ENCODE results near the gene CD84.

DNA sequence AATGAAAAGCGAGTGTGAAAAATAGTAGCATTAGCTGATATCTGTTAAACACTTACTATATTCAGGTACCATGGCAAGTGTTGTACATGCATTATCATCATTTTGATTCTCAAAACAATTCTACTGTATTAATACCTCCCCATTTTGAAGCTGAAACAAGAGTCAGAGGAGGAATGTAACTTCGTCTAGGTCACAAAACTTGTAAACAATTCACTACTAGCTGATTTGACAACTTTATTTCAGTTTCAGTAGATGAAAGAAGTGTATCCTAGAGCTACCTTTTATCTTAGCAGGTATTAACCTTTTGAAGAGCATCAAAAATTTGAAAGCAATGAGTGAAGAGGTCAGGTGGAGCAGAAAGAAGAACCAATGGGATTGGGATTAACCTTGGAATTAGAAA, 1.6 kb downstream of the CD84 start:
- TF ChIP-seq, protein P1, sequence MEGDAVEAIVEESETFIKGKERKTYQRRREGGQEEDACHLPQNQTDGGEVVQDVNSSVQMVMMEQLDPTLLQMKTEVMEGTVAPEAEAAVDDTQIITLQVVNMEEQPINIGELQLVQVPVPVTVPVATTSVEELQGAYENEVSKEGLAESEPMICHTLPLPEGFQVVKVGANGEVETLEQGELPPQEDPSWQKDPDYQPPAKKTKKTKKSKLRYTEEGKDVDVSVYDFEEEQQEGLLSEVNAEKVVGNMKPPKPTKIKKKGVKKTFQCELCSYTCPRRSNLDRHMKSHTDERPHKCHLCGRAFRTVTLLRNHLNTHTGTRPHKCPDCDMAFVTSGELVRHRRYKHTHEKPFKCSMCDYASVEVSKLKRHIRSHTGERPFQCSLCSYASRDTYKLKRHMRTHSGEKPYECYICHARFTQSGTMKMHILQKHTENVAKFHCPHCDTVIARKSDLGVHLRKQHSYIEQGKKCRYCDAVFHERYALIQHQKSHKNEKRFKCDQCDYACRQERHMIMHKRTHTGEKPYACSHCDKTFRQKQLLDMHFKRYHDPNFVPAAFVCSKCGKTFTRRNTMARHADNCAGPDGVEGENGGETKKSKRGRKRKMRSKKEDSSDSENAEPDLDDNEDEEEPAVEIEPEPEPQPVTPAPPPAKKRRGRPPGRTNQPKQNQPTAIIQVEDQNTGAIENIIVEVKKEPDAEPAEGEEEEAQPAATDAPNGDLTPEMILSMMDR (IDR thresholded peaks at IDR 0.05): no peak
- no peak for TF ChIP-seq POLR2A (IDR thresholded peaks at IDR 0.05)

Data from prostate gland (tissue), 2 donors.